B cell (primary cell): ENCODE measurements around the gene CXCL6. TPM values are rescaled to one million over a fixed set of nuclear protein-coding genes. Genes with fewer than 3 reads are reported as not detected.

Experiments used
- ATAC-seq: fragments of 200-7000 bp; cut with Tn5 transposase; one replicate; pipeline ENCODE4 v1.10.0; 2021; ENCODE audit warnings: low read depth, mild to moderate bottlenecking, moderate number of reproducible peaks, moderate library complexity
- CTCF ChIA-PET: fragments of 350-600 bp; sonication (Branson Sonifier 250); formaldehyde crosslinking; loops from one replicate; lab custom pipeline; 2021; ENCODE audit warnings: antibody characterized with exemption, inconsistent platforms; lab: Charles Lee
- POLR2A ChIA-PET: fragments of 350-600 bp; sonication (Branson Sonifier 250); formaldehyde crosslinking; loops from one replicate; lab custom pipeline; 2021; ENCODE audit warnings: antibody characterized with exemption; lab: Charles Lee
- DNase-seq: peaks from one replicate; pipeline ENCODE4 v3.0.0; 2013
- H2AFZ ChIP-seq: 2 replicates; pipeline ENCODE4 v1.6.1; 2012; ENCODE audit warnings: mild to moderate bottlenecking, low read depth, low read length; ENCODE audit not compliant: insufficient read depth, poor library complexity, severe bottlenecking
- H3K27ac ChIP-seq, 2 donors: 1 replicate in 1 of 2; 2 replicates in 1 of 2; pipeline ENCODE4 v1.5.1; 2012 to 2013; ENCODE audit warnings: low read length in 2 of 2, mild to moderate bottlenecking in 2 of 2, moderate library complexity in 1 of 2
- H3K27me3 ChIP-seq, 4 experiments: fragments of 200-600 bp in 1 of 4; sonication (generic) in 1 of 4; replicated peaks in 1 of 4; 1 replicate in 2 of 4; 2 replicates in 2 of 4; pipeline versions ENCODE4 v1.6.1 to v1.7.0; 2013 to 2016; ENCODE audit warnings: low read length in 3 of 4, mild to moderate bottlenecking in 2 of 4, mixed read lengths in 1 of 4, moderate library complexity in 1 of 4; ENCODE audit not compliant: insufficient read depth in 4 of 4, control insufficient read depth in 3 of 4; ENCODE audit errors: control extremely low read depth in 1 of 4
- H3K36me3 ChIP-seq, 2 experiments: replicated peaks in 1 of 2; 1 replicate in 1 of 2; 2 replicates in 1 of 2; pipeline versions ENCODE4 v1.6.1 to v1.7.1; 2013; ENCODE audit warnings: low read length in 1 of 2; ENCODE audit not compliant: insufficient read depth in 2 of 2, control insufficient read depth in 1 of 2; ENCODE audit errors: control extremely low read depth in 1 of 2, extremely low read depth in 1 of 2
- H3K4me1 ChIP-seq, 2 donors: fragments of 200-600 bp in 1 of 2; sonication (generic) in 1 of 2; 1 replicate in 1 of 2; 2 replicates in 1 of 2; pipeline versions ENCODE4 v1.5.1 to v1.6.1; 2013 to 2017; ENCODE audit warnings: low read length in 2 of 2; ENCODE audit not compliant: control insufficient read depth in 2 of 2, insufficient read depth in 2 of 2
- H3K4me2 ChIP-seq: replicated peaks from 2 replicates; pipeline ENCODE3; 2012; ENCODE audit warnings: mild to moderate bottlenecking, low read depth, low read length; ENCODE audit not compliant: poor library complexity, severe bottlenecking
- H3K4me3 ChIP-seq, 5 experiments: fragments of 200-600 bp in 1 of 5; sonication (generic) in 1 of 5; 1 replicate in 3 of 5; 2 replicates in 2 of 5; pipeline versions ENCODE4 v1.5.1 to v1.7.0; 2011 to 2016; ENCODE audit warnings: low read length in 4 of 5, mild to moderate bottlenecking in 4 of 5, low read depth in 2 of 5, control low read depth in 1 of 5, moderate library complexity in 1 of 5; ENCODE audit not compliant: insufficient read depth in 1 of 5; ENCODE audit errors: control extremely low read depth in 1 of 5, extremely low read depth in 1 of 5
- H3K79me2 ChIP-seq: fragments of 200-600 bp; sonication (generic); one replicate; pipeline ENCODE4 v1.6.0; 2016; ENCODE audit warnings: low read length; ENCODE audit not compliant: control insufficient read depth, insufficient read depth
- H3K9ac ChIP-seq: fragments of 200-600 bp; sonication (generic); 2 replicates; pipeline ENCODE4 v1.6.1; 2017; ENCODE audit warnings: mild to moderate bottlenecking, low read length, moderate library complexity
- H3K9me3 ChIP-seq, 3 donors: one replicate each; pipeline versions ENCODE4 v1.6.1 to v1.7.1; 2013; ENCODE audit warnings: low read length in 2 of 3; ENCODE audit not compliant: control insufficient read depth in 2 of 3, insufficient read depth in 1 of 3; ENCODE audit errors: control extremely low read depth in 1 of 3
- H4K20me1 ChIP-seq: 2 replicates; pipeline ENCODE4 v1.6.0; 2012; ENCODE audit warnings: mild to moderate bottlenecking, low read length; ENCODE audit not compliant: insufficient read depth, control insufficient read depth, poor library complexity, severe bottlenecking
- H3K27ac Mint-ChIP-seq: one replicate; pipeline ENCODE4 v1.8.0; 2021; ENCODE audit warnings: mixed read lengths
- H3K27me3 Mint-ChIP-seq: one replicate; pipeline ENCODE4 v1.8.0; 2021; ENCODE audit warnings: mixed read lengths
- H3K4me1 Mint-ChIP-seq: one replicate; pipeline ENCODE4 v1.8.0; 2021; ENCODE audit warnings: mixed read lengths
- H3K4me3 Mint-ChIP-seq: one replicate; pipeline ENCODE4 v1.8.0; 2021; ENCODE audit warnings: mixed read lengths
- H3K9me3 Mint-ChIP-seq: one replicate; pipeline ENCODE4 v1.8.0; 2022; ENCODE audit warnings: mixed read lengths; ENCODE audit not compliant: insufficient read depth
- CTCF ChIP-seq: fragments of 200-600 bp; IDR thresholded peaks from one replicate; pipeline ENCODE4 v1.8.0; 2022; ENCODE audit warnings: antibody characterized with exemption, mild to moderate bottlenecking
- EZH2 ChIP-seq: IDR thresholded peaks from 2 replicates; pipeline ENCODE4 v1.6.1; 2012; ENCODE audit warnings: borderline replicate concordance, low read depth, mild to moderate bottlenecking, moderate library complexity, low read length; ENCODE audit not compliant: insufficient read depth, poor library complexity, severe bottlenecking
- intact Hi-C: fragments of 100-400 bp; cut with micrococcal nuclease; formaldehyde crosslinking; loops from one replicate; pipeline ENCODE4 v1.10.0; 2022
- polyA plus RNA-seq: library from polyadenylated mRNA; depleted of rRNA; stranded (reverse); fragments of >200 nt; gene quantifications from 2 replicates; pipeline ENCODE4 v1.2.3, GENCODE V29; 2012
- total RNA-seq, 2 donors: library from RNA; stranded (reverse); fragments of 120-200 nt in 1 of 2; gene quantifications; 1 replicate in 1 of 2; 2 replicates in 1 of 2; pipeline versions ENCODE4 v1.2.3 to v1.2.4, GENCODE V29; 2013 to 2022

Gene CXCL6
- total and polyA plus RNA-seq, 2 donors (not counting 1 experiment from before 2014, with no cell fraction given): not detected

GRCh38 chr4:73842696-73843095, 6.2 kb downstream of the CXCL6 start:
- H2AFZ ChIP-seq: no peak overlapping the region
- no peak for ATAC-seq
- H3K9me3 ChIP-seq: no peaks in the 10 kb centered on the region
- H3K27ac Mint-ChIP-seq: no peak overlapping the region
- POLR2A ChIA-PET: no interaction called here
- intact Hi-C loops: no loop called here
- no peaks in the 10 kb centered on the region for H3K79me2 ChIP-seq
- H3K4me2 ChIP-seq: no peak overlapping the region
- peaks cover 20% of the 10 kb centered on the region for H3K27me3 Mint-ChIP-seq
- TF ChIP-seq CTCF (no peak), EZH2 (no peak)
- no peaks in the 10 kb centered on the region for H3K9me3 Mint-ChIP-seq
- H3K27ac ChIP-seq: no peak overlapping the region
- CTCF ChIA-PET: no interaction called here
- DNase-seq: no peak
- H3K4me3 Mint-ChIP-seq: no peak overlapping the region
- H3K4me1 ChIP-seq: no peaks in the 10 kb centered on the region
- H3K4me1 Mint-ChIP-seq: no peaks in the 10 kb centered on the region
- H3K36me3 ChIP-seq: no peaks in the 10 kb centered on the region
- H3K9ac ChIP-seq: no peak overlapping the region
- peaks cover 0 to under 1% (median under 1%) of the 10 kb centered on the region in 4 experiments for H3K27me3 ChIP-seq
- no peak overlapping the region for H3K4me3 ChIP-seq
- H4K20me1 ChIP-seq: no peaks in the 10 kb centered on the region

GRCh38 chr4:73843369-73843768, 6.9 kb downstream of the CXCL6 start:
- H2AFZ ChIP-seq: no peak overlapping the region
- ATAC-seq: no peak
- no peak for DNase-seq
- TF ChIP-seq CTCF (no peak), EZH2 (no peak)
- Mint-ChIP-seq H3K9me3 (no peaks in the 10 kb centered on the region), H3K4me1 (no peaks in the 10 kb centered on the region), H3K4me3 (no peak overlapping the region), H3K27me3 (peaks cover 20% of the 10 kb centered on the region), H3K27ac (no peak overlapping the region)
- ChIA-PET CTCF (interaction anchor here (0.7 kb wide), 1 partner anchor 57 kb away, joined by 3 read pairs; no protein-coding TSS in a partner anchor), POLR2A (no interaction called here)
- H3K27ac ChIP-seq: no peak overlapping the region
- no peaks in the 10 kb centered on the region for H3K79me2 ChIP-seq
- no peaks in the 10 kb centered on the region for H4K20me1 ChIP-seq
- no peaks in the 10 kb centered on the region for H3K4me1 ChIP-seq
- H3K9me3 ChIP-seq: no peaks in the 10 kb centered on the region
- intact Hi-C loops: no loop called here
- no peaks in the 10 kb centered on the region for H3K27me3 ChIP-seq
- H3K4me3 ChIP-seq: no peak overlapping the region
- no peak overlapping the region for H3K4me2 ChIP-seq
- H3K9ac ChIP-seq: no peak overlapping the region
- H3K36me3 ChIP-seq: no peaks in the 10 kb centered on the region
